CD4-positive, alpha-beta T cell treated with Interleukin-17A for 4 hours (primary cell): ENCODE data around the gene TGM5.
A peak's percentile ranks its signal among the peaks of the same experiment; 100 is the strongest.
"Not testable (repeated sequence)": the region's sequence is repeated elsewhere in the genome, so short reads cannot be mapped to it uniquely, and the experiment has no call there.

Experiments
- DNase-seq: peaks from one replicate; pipeline ENCODE4 v3.0.0-alpha.2; 2020; ENCODE audit warnings: mixed read lengths

The TGM5 gene

GRCh38 chr15:43213466-43213865 is 53.3 kb downstream of the TGM5 start:
- no peak for DNase-seq

GRCh38 chr15:43212951-43213350 is 53.8 kb downstream of the TGM5 start:
- no peak for DNase-seq

DNA sequence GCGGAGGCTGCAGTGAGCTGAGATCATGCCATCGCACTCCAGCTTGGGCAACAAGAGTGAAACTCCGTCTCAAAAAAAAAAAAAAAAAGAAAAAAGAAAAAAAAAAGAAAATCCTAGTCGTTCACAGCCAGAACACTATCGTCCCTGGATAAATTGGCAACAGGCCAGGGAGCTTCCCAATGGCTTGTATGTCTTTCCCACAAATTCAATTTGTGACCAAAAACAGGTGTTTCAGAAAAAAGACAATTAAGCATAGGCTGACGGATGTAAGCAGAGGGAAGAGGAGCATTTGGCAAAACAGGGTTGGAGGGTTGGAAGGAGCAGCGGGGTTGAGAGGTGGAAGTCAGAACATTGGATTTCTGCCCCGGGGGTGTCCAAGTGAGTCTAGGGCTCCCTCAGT is 54.4 kb downstream of the TGM5 start:
- DNase-seq: no peak

DNA sequence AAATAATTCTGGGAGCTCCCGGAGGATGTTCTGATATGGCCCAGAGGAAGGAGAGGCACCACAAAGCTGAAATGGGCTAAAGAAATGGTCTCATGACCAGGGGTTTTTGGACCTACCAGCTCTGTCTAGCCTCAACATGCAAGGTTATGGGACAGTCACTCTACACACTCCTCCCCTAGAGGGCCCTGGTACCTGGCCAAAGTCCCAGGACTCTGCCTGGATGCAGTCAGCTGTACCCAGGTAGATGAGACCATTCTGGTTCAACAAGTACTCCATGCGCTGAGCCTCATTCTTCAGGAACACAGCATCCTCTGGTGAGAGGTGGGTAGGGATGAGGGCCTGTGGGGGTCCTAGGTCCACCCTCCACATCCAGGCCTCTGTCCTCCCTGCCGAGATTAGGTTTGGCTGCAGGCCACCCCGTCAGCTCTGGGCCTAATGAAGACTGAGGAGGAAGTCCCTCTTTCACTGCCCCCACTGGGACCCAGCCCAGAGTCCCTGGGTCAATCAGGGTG is 55.4 kb downstream of the TGM5 start:
- DNase-seq: no peak

- no peak for DNase-seq
Observed at GRCh38 chr15:43210807-43211206, 55.9 kb downstream of the TGM5 start.

DNA sequence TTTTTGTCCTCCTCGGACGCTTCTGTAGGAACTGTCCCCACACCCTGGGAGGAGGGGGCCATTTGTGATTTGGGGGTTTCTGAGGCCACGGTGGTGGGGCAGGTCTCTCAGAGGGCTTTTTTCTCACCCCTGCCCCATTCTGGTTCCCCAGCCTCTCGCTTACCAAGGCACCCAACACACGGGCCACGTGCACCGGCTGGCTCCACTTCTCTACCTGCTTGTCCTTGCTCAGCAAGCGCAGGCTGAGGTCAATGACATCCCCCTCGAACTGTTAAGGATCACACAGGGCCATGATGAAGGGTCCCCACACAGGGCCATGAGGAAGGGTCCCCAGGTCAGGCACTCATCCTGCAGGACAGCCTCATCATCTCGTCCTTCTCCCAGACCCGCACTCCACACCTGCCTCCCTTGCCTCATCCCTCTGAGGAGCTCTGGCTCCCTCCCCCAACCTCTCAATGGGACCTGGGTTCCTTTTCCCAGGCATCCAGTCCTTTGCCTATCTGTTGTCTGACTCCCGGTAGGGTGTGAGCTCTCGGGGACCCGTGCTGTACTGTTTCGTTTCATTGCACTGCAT is 56.5 kb downstream of the TGM5 start:
- no peak for DNase-seq

DNA sequence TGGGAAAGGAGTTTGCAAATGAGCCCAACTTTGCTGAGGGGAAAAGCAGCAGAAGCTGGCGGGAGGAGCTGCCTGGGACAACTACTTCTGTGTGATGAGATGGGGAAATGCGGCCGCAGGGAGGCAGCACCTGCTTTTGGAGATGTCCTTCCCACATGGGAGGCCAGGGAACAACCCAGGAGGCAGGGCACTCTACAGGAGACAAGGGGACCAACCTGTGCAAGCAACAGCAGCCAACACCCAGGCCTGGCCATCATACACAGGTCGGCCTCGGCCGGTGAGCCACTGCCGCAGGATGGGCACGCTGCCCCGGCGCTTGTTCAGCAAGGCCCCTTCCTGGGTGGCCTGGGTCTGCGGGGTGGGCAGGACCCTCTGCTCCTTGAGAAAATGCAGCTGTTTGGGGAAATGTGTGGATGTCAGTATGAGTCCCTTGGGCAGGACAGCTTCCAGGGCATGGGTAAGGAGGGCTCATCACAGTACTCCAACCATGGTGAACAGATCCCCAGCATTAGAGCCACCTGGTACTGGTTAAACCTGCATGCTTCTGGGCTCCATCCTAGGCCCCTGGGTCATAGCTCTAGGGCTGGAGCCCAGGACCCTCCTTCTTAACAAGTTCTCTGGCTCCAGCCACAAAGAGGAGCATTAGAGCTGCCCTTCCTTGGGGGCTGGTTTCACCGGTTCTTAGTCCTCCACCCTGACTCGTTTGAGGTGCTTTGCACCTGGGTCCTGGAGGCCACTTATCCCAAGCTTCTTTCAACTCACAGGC is 57.5 kb downstream of the TGM5 start:
- no peak for DNase-seq

DNA sequence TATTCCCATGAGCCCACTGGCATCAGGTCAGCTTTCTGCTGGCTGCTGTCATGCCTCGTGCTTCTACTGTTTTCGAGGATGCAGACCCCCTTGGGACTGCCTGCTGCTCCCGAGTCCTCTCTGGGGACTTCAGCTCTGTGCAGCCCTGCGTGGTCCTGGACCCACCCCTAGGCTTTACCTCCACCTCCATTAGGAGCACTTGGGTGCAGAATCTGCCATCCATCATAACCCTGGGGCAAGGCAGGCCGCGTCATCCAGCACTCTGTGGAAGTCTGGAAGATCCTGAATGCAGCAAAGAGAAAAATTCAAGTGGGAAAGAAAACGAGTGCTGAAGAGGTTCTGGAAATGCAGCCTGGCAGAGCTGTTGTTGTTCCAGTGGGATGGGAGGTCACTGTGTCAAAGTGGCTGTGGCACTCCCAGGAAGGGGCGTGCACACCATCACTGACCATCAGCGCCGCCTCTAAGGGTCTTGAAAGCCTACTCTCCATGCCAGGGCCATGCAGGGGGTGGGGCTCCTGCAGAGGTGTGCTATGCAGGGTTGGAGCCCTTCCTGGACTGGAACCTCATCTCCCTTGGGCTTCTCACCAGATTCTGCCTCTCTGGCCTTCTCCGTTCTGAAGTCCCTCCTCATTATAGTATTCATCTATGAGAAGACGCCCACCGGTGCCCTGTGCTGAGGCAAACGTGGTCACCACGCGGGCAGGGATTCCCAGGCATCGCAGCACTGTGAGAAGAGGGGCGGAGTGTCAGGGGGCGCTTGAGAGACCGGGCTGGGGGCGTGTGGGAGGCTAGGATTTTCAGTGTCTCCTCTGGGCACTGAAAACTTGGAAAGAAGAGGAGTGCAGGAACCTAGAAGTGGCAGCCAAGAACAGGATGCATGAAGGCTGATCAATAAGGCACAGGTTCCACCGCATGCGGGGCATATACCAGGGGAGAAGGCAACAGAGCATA is 58.4 kb downstream of the TGM5 start:
- no peak for DNase-seq

- no peak for DNase-seq
Observed at GRCh38 chr15:43207024-43207423, 59.7 kb downstream of the TGM5 start.

GRCh38 chr15:43206054-43206453 is 60.7 kb downstream of the TGM5 start:
- no peak for DNase-seq

GRCh38 chr15:43204016-43204901 is 62.5 kb downstream of the TGM5 start:
- DNase-seq: peak; percentile 57

DNA sequence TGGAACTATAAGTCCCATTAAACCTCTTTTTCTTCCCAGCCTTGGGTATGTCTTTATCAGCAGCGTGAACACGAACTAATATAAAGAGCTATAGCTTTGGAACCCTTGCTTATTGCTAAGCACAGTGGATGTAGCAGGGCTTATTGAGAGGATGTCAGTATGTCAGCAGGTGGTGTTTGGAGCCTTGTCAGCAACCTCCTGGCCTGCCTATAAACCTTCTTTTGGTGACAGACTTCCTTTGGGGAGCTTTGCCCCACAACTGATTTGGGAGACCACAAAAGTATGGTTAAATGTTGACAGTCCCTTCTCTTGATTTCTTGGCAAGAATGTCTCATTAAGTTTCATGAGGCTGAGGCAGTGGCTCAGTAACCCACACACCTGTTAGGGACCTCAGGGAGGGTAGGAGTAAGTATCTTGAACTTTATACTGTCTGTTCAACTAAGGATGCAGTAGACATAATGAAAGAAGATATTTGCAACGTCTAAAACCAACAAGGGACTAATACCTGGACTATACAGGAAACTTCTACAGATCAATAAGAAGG is 66.7 kb downstream of the TGM5 start:
- no peak for DNase-seq

GRCh38 chr15:43198992-43199391 is 67.7 kb downstream of the TGM5 start:
- DNase-seq: no peak

DNA sequence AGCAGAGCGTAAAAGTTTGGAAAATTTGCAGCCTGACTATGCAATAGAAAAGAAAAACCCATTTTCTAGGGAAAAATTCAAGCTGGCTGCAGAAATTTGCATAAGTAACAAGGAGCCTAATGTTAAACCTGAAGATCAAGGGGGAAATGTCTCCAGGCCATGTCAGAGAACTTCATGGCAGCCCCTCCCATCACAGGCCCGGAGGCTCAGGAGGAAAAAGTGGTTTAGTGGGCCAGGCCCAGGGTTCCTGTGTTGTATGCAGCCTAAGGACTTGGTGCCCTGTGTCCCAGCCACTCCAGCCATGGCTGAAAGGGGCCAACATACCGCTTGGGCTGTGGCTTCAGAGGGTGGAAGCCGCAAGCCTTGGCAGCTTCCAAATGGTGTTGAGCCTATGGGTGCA is 68.2 kb downstream of the TGM5 start:
- not testable (repeated sequence) for DNase-seq

- not testable (repeated sequence) for DNase-seq
Observed at GRCh38 chr15:43197773-43198172, 69.0 kb downstream of the TGM5 start.

- no peak for DNase-seq
Observed at GRCh38 chr15:43196760-43197548, 69.8 kb downstream of the TGM5 start.

GRCh38 chr15:43194795-43195194 is 71.9 kb downstream of the TGM5 start:
- no peak for DNase-seq

DNA sequence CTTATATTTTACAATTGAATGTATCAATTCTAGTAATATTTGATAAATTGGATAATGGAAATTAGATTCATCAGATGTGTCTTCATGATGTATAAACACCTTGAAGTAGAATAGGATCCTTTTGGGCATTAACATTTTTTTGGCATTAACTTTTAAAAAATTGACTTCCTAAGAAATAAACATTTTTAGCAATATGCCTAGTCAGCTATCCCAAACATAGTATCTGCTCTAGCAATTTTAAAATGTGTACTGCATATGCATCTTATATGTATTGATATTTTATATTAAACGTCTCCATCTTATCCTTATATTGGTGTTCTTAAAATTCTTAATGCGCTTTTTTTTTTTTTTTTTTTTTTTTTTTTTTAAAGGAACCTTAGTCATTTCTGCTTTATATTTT is 73.0 kb downstream of the TGM5 start:
- no peak for DNase-seq

DNA sequence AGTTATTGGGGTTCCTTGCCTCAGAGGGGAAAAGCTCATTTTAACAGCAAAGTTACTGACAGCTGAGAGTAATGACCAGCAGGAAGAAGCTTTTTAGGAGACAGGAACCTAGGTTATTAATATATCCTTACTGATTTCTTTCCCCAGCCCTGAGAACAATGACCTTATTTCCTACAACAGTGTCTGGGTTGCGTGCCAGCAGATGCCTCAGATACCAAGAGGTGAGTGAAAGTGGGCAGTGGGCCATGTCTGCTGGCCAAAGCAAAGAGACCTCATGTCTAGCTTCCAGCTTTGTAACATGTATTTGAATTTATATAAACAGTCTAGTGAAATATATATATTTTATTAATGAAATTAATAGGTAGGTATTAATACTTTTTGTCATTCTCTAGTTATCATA is 76.5 kb downstream of the TGM5 start:
- no peak for DNase-seq

GRCh38 chr15:43189296-43189695 is 77.4 kb downstream of the TGM5 start:
- DNase-seq: no peak

- DNase-seq: no peak
Observed at GRCh38 chr15:43187544-43188155, 79.1 kb downstream of the TGM5 start.
